Measurements from ENCODE around the gene ITGAD. TPM values are rescaled to one million over a fixed set of nuclear protein-coding genes. Genes with fewer than 3 reads are reported as not detected.

Gene ITGAD
- total RNA-seq, 3 donors from 2014 or later: 0.16 TPM; not detected in 2

GRCh38 chr16:31360251-31360650 lies 32.9 kb upstream of the ITGAD start:
- no peak for ATAC-seq
- no peaks in the 10 kb centered on the region for H3K9me3 Mint-ChIP-seq
- no peaks in the 10 kb centered on the region for H3K27me3 Mint-ChIP-seq (ENCODE audit: low read depth)
- no peaks in the 10 kb centered on the region for H3K36me3 Mint-ChIP-seq (ENCODE audit: insufficient read depth)
- no peak for DNase-seq
- H3K4me3 Mint-ChIP-seq: no peak overlapping the region
- H3K4me1 Mint-ChIP-seq (ENCODE audit: low read depth): peaks cover 16% of the 10 kb centered on the region

GRCh38 chr16:31361201-31362110 lies 31.7 kb upstream of the ITGAD start:
- Mint-ChIP-seq H3K36me3 (ENCODE audit: insufficient read depth) (no peaks in the 10 kb centered on the region), H3K9me3 (no peaks in the 10 kb centered on the region), H3K4me1 (ENCODE audit: low read depth) (peaks cover 18% of the 10 kb centered on the region), H3K27me3 (ENCODE audit: low read depth) (no peaks in the 10 kb centered on the region), H3K4me3 (no peak overlapping the region)
- no peak for ATAC-seq
- DNase-seq: no peak

GRCh38 chr16:31362476-31363405 lies 30.4 kb upstream of the ITGAD start:
- ATAC-seq: no peak
- Mint-ChIP-seq H3K4me1 (ENCODE audit: low read depth) (peaks cover 25% of the 10 kb centered on the region), H3K4me3 (no peak overlapping the region), H3K36me3 (ENCODE audit: insufficient read depth) (no peaks in the 10 kb centered on the region), H3K27me3 (ENCODE audit: low read depth) (no peaks in the 10 kb centered on the region), H3K9me3 (no peaks in the 10 kb centered on the region)
- DNase-seq: no peak

GRCh38 chr16:31363721-31364120 lies 29.4 kb upstream of the ITGAD start:
- no peak for ATAC-seq
- H3K4me1 Mint-ChIP-seq (ENCODE audit: low read depth): peaks cover 25% of the 10 kb centered on the region
- no peak for DNase-seq
- H3K27me3 Mint-ChIP-seq (ENCODE audit: low read depth): no peaks in the 10 kb centered on the region
- H3K36me3 Mint-ChIP-seq (ENCODE audit: insufficient read depth): no peaks in the 10 kb centered on the region
- no peak overlapping the region for H3K4me3 Mint-ChIP-seq
- no peaks in the 10 kb centered on the region for H3K9me3 Mint-ChIP-seq

GRCh38 chr16:31364421-31364820 lies 28.7 kb upstream of the ITGAD start:
- ATAC-seq: no peak

GRCh38 chr16:31365131-31365865 lies 27.8 kb upstream of the ITGAD start:
- DNase-seq (no peak), ATAC-seq (peak; percentile 37 to 70)
- Mint-ChIP-seq H3K4me3 (no peak overlapping the region), H3K9me3 (no peaks in the 10 kb centered on the region), H3K4me1 (ENCODE audit: low read depth) (peaks cover 25% of the 10 kb centered on the region), H3K36me3 (ENCODE audit: insufficient read depth) (no peaks in the 10 kb centered on the region), H3K27me3 (ENCODE audit: low read depth) (no peaks in the 10 kb centered on the region)

More at GRCh38 chr16:31364421-31364820, 28.7 kb upstream of the ITGAD start:
- Mint-ChIP-seq H3K9me3 (no peaks in the 10 kb centered on the region), H3K36me3 (ENCODE audit: insufficient read depth) (no peaks in the 10 kb centered on the region), H3K27me3 (ENCODE audit: low read depth) (no peaks in the 10 kb centered on the region), H3K4me1 (ENCODE audit: low read depth) (peaks cover 25% of the 10 kb centered on the region), H3K4me3 (no peak overlapping the region)
- DNase-seq: no peak

- H3K9me3 Mint-ChIP-seq: no peaks in the 10 kb centered on the region
- no peaks in the 10 kb centered on the region for H3K27me3 Mint-ChIP-seq (ENCODE audit: low read depth)
- no peaks in the 10 kb centered on the region for H3K36me3 Mint-ChIP-seq (ENCODE audit: insufficient read depth)
- DNase-seq (no peak), ATAC-seq (no peak)
- H3K4me3 Mint-ChIP-seq: no peak overlapping the region
- H3K4me1 Mint-ChIP-seq (ENCODE audit: low read depth): peaks cover 25% of the 10 kb centered on the region
Measured at GRCh38 chr16:31367853-31368252, 25.3 kb upstream of the ITGAD start.

GRCh38 chr16:31371008-31371407 lies 22.1 kb upstream of the ITGAD start:
- Mint-ChIP-seq H3K4me1 (ENCODE audit: low read depth) (peaks cover 19% of the 10 kb centered on the region), H3K4me3 (no peak overlapping the region), H3K36me3 (ENCODE audit: insufficient read depth) (no peaks in the 10 kb centered on the region)

GRCh38 chr16:31371619-31372484 lies 21.3 kb upstream of the ITGAD start:
- Mint-ChIP-seq H3K36me3 (ENCODE audit: insufficient read depth) (no peaks in the 10 kb centered on the region), H3K4me1 (ENCODE audit: low read depth) (peaks cover 14% of the 10 kb centered on the region), H3K9me3 (peaks cover 9% of the 10 kb centered on the region), H3K27me3 (ENCODE audit: low read depth) (no peaks in the 10 kb centered on the region), H3K4me3 (no peak overlapping the region)
- ATAC-seq: no peak
- DNase-seq: no peak

More at GRCh38 chr16:31371008-31371407, 22.1 kb upstream of the ITGAD start:
- DNase-seq (no peak), ATAC-seq (no peak)
- no peaks in the 10 kb centered on the region for H3K27me3 Mint-ChIP-seq (ENCODE audit: low read depth)
- H3K9me3 Mint-ChIP-seq: peaks cover 9% of the 10 kb centered on the region

- DNase-seq (no peak), ATAC-seq (no peak)
- H3K36me3 Mint-ChIP-seq (ENCODE audit: insufficient read depth): no peaks in the 10 kb centered on the region
- no peak overlapping the region for H3K4me3 Mint-ChIP-seq
- H3K9me3 Mint-ChIP-seq: peaks cover 9% of the 10 kb centered on the region
- peaks cover 7% of the 10 kb centered on the region for H3K4me1 Mint-ChIP-seq (ENCODE audit: low read depth)
- H3K27me3 Mint-ChIP-seq (ENCODE audit: low read depth): no peaks in the 10 kb centered on the region
Measured at GRCh38 chr16:31373235-31373634, 19.9 kb upstream of the ITGAD start.

- ATAC-seq (no peak), DNase-seq (no peak)
- Mint-ChIP-seq H3K4me3 (no peak overlapping the region), H3K9me3 (peaks cover 9% of the 10 kb centered on the region), H3K27me3 (ENCODE audit: low read depth) (no peaks in the 10 kb centered on the region), H3K4me1 (ENCODE audit: low read depth) (peaks cover 9% of the 10 kb centered on the region), H3K36me3 (ENCODE audit: insufficient read depth) (no peaks in the 10 kb centered on the region)
Measured at GRCh38 chr16:31375231-31375630, 17.9 kb upstream of the ITGAD start.

- peaks cover 9% of the 10 kb centered on the region for H3K9me3 Mint-ChIP-seq
- no peaks in the 10 kb centered on the region for H3K27me3 Mint-ChIP-seq (ENCODE audit: low read depth)
- no peak for ATAC-seq
- H3K4me1 Mint-ChIP-seq (ENCODE audit: low read depth): peaks cover 9% of the 10 kb centered on the region
- H3K36me3 Mint-ChIP-seq (ENCODE audit: insufficient read depth): no peaks in the 10 kb centered on the region
- no peak for DNase-seq
- no peak overlapping the region for H3K4me3 Mint-ChIP-seq
Measured at GRCh38 chr16:31376705-31377104, 16.4 kb upstream of the ITGAD start.

- Mint-ChIP-seq H3K4me1 (ENCODE audit: low read depth) (peaks cover 9% of the 10 kb centered on the region), H3K9me3 (peaks cover 9% of the 10 kb centered on the region), H3K36me3 (ENCODE audit: insufficient read depth) (no peaks in the 10 kb centered on the region), H3K4me3 (no peak overlapping the region), H3K27me3 (ENCODE audit: low read depth) (no peaks in the 10 kb centered on the region)
- no peak for ATAC-seq
- DNase-seq: no peak
Measured at GRCh38 chr16:31377210-31377903, 15.8 kb upstream of the ITGAD start.
